Activated CD4-positive, alpha-beta T cell treated with anti-CD3 and anti-CD28 coated beads for 48 hours (primary cell): Measurements from ENCODE around the gene PPP4R4.

Experiments
- DNase-seq: peaks from one replicate; pipeline ENCODE4 v3.0.0-alpha.2; 2020

PPP4R4 gene

GRCh38 chr14:94312481-94313246, 138.5 kb downstream of the PPP4R4 start:
- no peak for DNase-seq

GRCh38 chr14:94313991-94314655, 140.0 kb downstream of the PPP4R4 start:
- DNase-seq, result no peak

- no peak for DNase-seq
These were observed 140.8 kb downstream of the PPP4R4 start for GRCh38 chr14:94314890-94315289.

- DNase-seq, result no peak
These were observed 142.6 kb downstream of the PPP4R4 start for GRCh38 chr14:94316692-94317091.

GRCh38 chr14:94317259-94317658, 143.1 kb downstream of the PPP4R4 start:
- no peak for DNase-seq

GRCh38 chr14:94320243-94320642, 146.1 kb downstream of the PPP4R4 start:
- no peak for DNase-seq

- no peak for DNase-seq
These were observed 147.5 kb downstream of the PPP4R4 start for GRCh38 chr14:94321421-94322271.

GRCh38 chr14:94322648-94323570, 148.8 kb downstream of the PPP4R4 start, which contains the start of gene SERPINA6:
TSS of gene SERPINA6 (minus strand) at chr14:94323336. CDS start at chr14:94314648, 8,688 bp downstream.
- DNase-seq, result no peak

GRCh38 chr14:94328196-94328595, 154.1 kb downstream of the PPP4R4 start:
- DNase-seq, result no peak
